Measurements from ENCODE around the gene RBM48. TPM values are rescaled to one million over a fixed set of nuclear protein-coding genes. Genes with fewer than 3 reads are reported as not detected.

Gene RBM48
- total and polyA plus RNA-seq, 2 donors (not counting 3 experiments of a cell fraction or from before 2014, with no cell fraction given) = 9.8 to 12.0 TPM

DNA sequence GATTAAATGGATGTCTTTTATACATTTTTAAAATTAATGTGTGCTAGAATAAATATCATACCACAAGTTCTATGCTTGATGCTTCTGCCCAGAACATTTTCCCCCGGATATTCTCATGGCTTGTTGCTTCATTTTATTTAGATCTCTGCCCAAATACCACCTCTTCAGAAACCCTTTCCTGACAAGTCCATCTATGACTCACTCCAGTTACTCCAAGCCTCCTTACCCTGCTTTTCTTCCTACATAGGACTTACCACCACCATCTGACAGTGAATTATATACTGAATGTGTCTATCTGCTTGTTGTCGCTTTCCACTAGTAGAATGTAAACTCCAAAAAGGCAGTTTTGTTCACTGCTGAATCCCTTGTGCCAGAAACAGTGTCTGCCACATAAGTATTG is 31.7 kb upstream of the RBM48 start:
- no peak for TF ChIP-seq POLR2AphosphoS5 (IDR thresholded peaks at IDR 0.05; ENCODE audit: insufficient read depth, low read depth, low read length)
- no peak for TF ChIP-seq MYC (IDR thresholded peaks at IDR 0.05; ENCODE audit: low read depth, low read length)
- TF ChIP-seq POLR2A (IDR thresholded peaks at IDR 0.05; ENCODE audit: low read depth, low read length) = no peak
- TF ChIP-seq, protein P1, sequence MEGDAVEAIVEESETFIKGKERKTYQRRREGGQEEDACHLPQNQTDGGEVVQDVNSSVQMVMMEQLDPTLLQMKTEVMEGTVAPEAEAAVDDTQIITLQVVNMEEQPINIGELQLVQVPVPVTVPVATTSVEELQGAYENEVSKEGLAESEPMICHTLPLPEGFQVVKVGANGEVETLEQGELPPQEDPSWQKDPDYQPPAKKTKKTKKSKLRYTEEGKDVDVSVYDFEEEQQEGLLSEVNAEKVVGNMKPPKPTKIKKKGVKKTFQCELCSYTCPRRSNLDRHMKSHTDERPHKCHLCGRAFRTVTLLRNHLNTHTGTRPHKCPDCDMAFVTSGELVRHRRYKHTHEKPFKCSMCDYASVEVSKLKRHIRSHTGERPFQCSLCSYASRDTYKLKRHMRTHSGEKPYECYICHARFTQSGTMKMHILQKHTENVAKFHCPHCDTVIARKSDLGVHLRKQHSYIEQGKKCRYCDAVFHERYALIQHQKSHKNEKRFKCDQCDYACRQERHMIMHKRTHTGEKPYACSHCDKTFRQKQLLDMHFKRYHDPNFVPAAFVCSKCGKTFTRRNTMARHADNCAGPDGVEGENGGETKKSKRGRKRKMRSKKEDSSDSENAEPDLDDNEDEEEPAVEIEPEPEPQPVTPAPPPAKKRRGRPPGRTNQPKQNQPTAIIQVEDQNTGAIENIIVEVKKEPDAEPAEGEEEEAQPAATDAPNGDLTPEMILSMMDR (IDR thresholded peaks at IDR 0.05; ENCODE audit: extremely low read depth in 1 of 2, insufficient read depth in 1 of 2, low read depth in 1 of 2, low read length in 2 of 2) = no peak
- TF ChIP-seq EZH2 (IDR thresholded peaks at IDR 0.05; ENCODE audit: borderline replicate concordance, low read depth, low read length, severe bottlenecking) = no peak
- TF ChIP-seq JUN (IDR thresholded peaks at IDR 0.05; ENCODE audit: borderline replicate concordance, insufficient read depth, insufficient read length, low read depth) = no peak
- TF ChIP-seq GATA2 (IDR thresholded peaks at IDR 0.05; ENCODE audit: insufficient read depth, insufficient read length, low read depth, low read length) = no peak
- TF ChIP-seq, protein P2, sequence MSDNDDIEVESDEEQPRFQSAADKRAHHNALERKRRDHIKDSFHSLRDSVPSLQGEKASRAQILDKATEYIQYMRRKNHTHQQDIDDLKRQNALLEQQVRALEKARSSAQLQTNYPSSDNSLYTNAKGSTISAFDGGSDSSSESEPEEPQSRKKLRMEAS (IDR thresholded peaks at IDR 0.05; ENCODE audit: insufficient read depth, insufficient read length) = no peak
- no peak for TF ChIP-seq FOS (IDR thresholded peaks at IDR 0.05; ENCODE audit: borderline replicate concordance, insufficient read depth, low read length)
- Histone ChIP-seq H3K27ac (ENCODE audit: insufficient read depth, low read depth, low read length) (no peak overlapping the region), H3K9me3 (replicated peaks; ENCODE audit: control insufficient read depth, insufficient read depth, low read length) (no peaks in the 10 kb centered on the region), H3K9me1 (replicated peaks; ENCODE audit: control insufficient read depth, extremely low read depth, insufficient read depth, low read length) (no peaks in the 10 kb centered on the region), H3K4me3 (replicated peaks in 1 of 3; ENCODE audit: insufficient read depth in 1 of 3, low read depth in 1 of 3, low read length in 3 of 3) (no peak overlapping the region), H3K79me2 (ENCODE audit: control insufficient read depth, insufficient read depth, low read length) (no peaks in the 10 kb centered on the region), H2AFZ (ENCODE audit: low read depth, low read length) (no peak overlapping the region), H3K9ac (replicated peaks; ENCODE audit: extremely low read depth, insufficient read depth, low read length) (no peak overlapping the region), H3K4me1 (ENCODE audit: control insufficient read depth, extremely low read depth, insufficient read depth, low read length) (no peaks in the 10 kb centered on the region), H3K27me3 (ENCODE audit: control insufficient read depth in 2 of 2, insufficient read depth in 2 of 2, low read length in 2 of 2) (no peaks in the 10 kb centered on the region), H3K4me2 (ENCODE audit: insufficient read depth, low read length) (no peak overlapping the region), H3K36me3 (ENCODE audit: control insufficient read depth in 2 of 2, extremely low read depth in 1 of 2, insufficient read depth in 2 of 2, low read length in 2 of 2) (peaks cover 2 to 8% of the 10 kb centered on the region in 2 experiments), H4K20me1 (replicated peaks; ENCODE audit: control insufficient read depth, extremely low read depth, insufficient read depth, low read length) (no peaks in the 10 kb centered on the region)
- intact Hi-C loops (cut with micrococcal nuclease) = no loop called here
- FAIRE-seq (no peak), DNase-seq (ENCODE audit: low read depth, low spot score) (no peak)
- dilution Hi-C loops (cut with MboI; ENCODE audit: extremely low pct_ligation_motif_present, low sequenced_read_pairs) = no loop called here
- CTCF ChIA-PET = no interaction called here
- POLR2A ChIA-PET = no interaction called here
- BruUV-seq (replicated peaks) = no TSS peak
